Endothelial cell (in vitro differentiated cells): ENCODE measurements around the gene UACA. TPM values are rescaled to one million over a fixed set of nuclear protein-coding genes. Genes with fewer than 3 reads are reported as not detected.

Source experiments
- DNase-seq: peaks from one replicate; pipeline ENCODE4 v3.0.0; 2021; ENCODE audit warnings: low spot score
- H3K27ac Mint-ChIP-seq: one replicate; pipeline ENCODE4 v1.8.0; 2021; ENCODE audit warnings: mixed read lengths, inconsistent platforms; ENCODE audit not compliant: unreplicated experiment
- H3K27me3 Mint-ChIP-seq: one replicate; pipeline ENCODE4 v1.8.0; 2021; ENCODE audit warnings: mild to moderate bottlenecking, moderate library complexity, mixed read lengths, inconsistent platforms; ENCODE audit not compliant: unreplicated experiment
- H3K36me3 Mint-ChIP-seq: one replicate; pipeline ENCODE4 v1.8.0; 2021; ENCODE audit warnings: mild to moderate bottlenecking, low read depth, mixed read lengths, inconsistent platforms; ENCODE audit not compliant: unreplicated experiment
- H3K4me1 Mint-ChIP-seq: one replicate; pipeline ENCODE4 v1.8.0; 2021; ENCODE audit warnings: mild to moderate bottlenecking, mixed read lengths, inconsistent platforms; ENCODE audit not compliant: unreplicated experiment
- H3K4me3 Mint-ChIP-seq: one replicate; pipeline ENCODE4 v1.8.0; 2021; ENCODE audit warnings: mild to moderate bottlenecking, mixed read lengths, inconsistent platforms; ENCODE audit not compliant: unreplicated experiment
- H3K9me3 Mint-ChIP-seq: one replicate; pipeline ENCODE4 v1.8.0; 2021; ENCODE audit warnings: mixed read lengths, inconsistent platforms; ENCODE audit not compliant: unreplicated experiment
- total RNA-seq: library from RNA; stranded (reverse); fragmentation: NEBNext Ultra II Directional; extraction: Animal tissue kit (Norgen Biotek cat#: 25700); gene quantifications from one replicate; pipeline ENCODE4 v1.2.1, GENCODE V29; 2021; ENCODE audit not compliant: unreplicated experiment
- TF ChIP-seq, protein P1 (sequence below): fragments of 200-600 bp; sonication (generic); IDR thresholded peaks from one replicate; pipeline ENCODE4 v1.5.0; 2021; ENCODE audit warnings: antibody characterized with exemption; ENCODE audit not compliant: unreplicated experiment

UACA gene
- total RNA-seq, 1 donor from 2014 or later, result 34.2 TPM

- Mint-ChIP-seq H3K9me3 (no peaks in the 10 kb centered on the region), H3K27me3 (peaks cover 4% of the 10 kb centered on the region), H3K27ac (no peak overlapping the region), H3K4me1 (peaks cover 28% of the 10 kb centered on the region), H3K36me3 (no peaks in the 10 kb centered on the region), H3K4me3 (no peak overlapping the region)
- TF ChIP-seq, protein P1, sequence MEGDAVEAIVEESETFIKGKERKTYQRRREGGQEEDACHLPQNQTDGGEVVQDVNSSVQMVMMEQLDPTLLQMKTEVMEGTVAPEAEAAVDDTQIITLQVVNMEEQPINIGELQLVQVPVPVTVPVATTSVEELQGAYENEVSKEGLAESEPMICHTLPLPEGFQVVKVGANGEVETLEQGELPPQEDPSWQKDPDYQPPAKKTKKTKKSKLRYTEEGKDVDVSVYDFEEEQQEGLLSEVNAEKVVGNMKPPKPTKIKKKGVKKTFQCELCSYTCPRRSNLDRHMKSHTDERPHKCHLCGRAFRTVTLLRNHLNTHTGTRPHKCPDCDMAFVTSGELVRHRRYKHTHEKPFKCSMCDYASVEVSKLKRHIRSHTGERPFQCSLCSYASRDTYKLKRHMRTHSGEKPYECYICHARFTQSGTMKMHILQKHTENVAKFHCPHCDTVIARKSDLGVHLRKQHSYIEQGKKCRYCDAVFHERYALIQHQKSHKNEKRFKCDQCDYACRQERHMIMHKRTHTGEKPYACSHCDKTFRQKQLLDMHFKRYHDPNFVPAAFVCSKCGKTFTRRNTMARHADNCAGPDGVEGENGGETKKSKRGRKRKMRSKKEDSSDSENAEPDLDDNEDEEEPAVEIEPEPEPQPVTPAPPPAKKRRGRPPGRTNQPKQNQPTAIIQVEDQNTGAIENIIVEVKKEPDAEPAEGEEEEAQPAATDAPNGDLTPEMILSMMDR, result no peak
- no peak for DNase-seq
Measured at GRCh38 chr15:70613271-70613670, 150.1 kb downstream of the UACA start.

- H3K27ac Mint-ChIP-seq, result no peak overlapping the region
- peaks cover 25% of the 10 kb centered on the region for H3K4me1 Mint-ChIP-seq
- no peak for DNase-seq
- no peaks in the 10 kb centered on the region for H3K36me3 Mint-ChIP-seq
- no peak overlapping the region for H3K4me3 Mint-ChIP-seq
- H3K9me3 Mint-ChIP-seq, result no peaks in the 10 kb centered on the region
- TF ChIP-seq, protein P1, result no peak
- H3K27me3 Mint-ChIP-seq, result no peaks in the 10 kb centered on the region
Measured at GRCh38 chr15:70611286-70611685, 152.1 kb downstream of the UACA start.

GRCh38 chr15:70610541-70610940, 152.8 kb downstream of the UACA start:
- Mint-ChIP-seq H3K36me3 (no peaks in the 10 kb centered on the region), H3K27ac (no peak overlapping the region), H3K27me3 (no peaks in the 10 kb centered on the region), H3K9me3 (no peaks in the 10 kb centered on the region), H3K4me3 (no peak overlapping the region), H3K4me1 (peaks cover 21% of the 10 kb centered on the region)
- no peak for DNase-seq
- TF ChIP-seq, protein P1, result no peak

DNA sequence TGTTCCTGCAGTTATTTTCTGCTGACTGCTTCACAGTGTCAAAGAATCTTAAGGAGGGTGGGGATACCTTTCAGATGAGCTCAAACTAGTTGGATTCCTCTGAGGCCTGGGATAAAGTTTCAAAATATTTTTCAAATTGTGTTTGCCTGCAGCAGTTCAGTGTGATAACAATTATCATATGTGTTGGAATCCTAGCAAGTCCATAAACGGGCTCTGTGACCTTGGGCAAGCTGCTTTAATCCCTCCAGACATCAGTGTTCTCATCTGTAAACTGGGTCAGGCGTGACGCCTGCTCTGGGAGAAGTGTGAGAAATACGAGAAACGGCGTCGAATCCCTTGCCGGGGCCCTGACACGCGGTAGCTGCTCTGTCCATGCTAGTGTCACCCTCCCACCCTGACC, 153.5 kb downstream of the UACA start:
- Mint-ChIP-seq H3K27ac (no peak overlapping the region), H3K36me3 (no peaks in the 10 kb centered on the region), H3K4me1 (peaks cover 20% of the 10 kb centered on the region), H3K4me3 (no peak overlapping the region), H3K27me3 (no peaks in the 10 kb centered on the region), H3K9me3 (no peaks in the 10 kb centered on the region)
- DNase-seq, result no peak
- TF ChIP-seq, protein P1, result no peak

DNA sequence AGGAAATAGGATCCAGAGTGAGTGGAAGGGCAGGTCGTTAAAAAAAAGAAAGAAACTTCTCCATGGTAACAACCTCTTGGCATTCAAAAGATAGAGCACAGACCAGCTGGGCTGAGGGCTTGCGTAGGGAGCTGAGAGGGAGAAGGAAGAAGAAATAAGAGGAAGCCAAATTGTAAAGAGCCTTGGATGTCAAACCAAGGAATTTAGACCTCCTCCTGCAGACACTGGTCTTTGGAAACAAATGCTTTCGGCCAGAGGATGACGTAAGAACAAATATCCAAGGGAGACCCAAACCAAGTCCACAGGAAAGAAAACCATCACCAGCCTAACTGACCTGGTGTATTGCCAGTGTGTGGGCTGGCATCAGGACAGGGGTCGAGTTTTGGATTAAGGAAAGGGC, 155.2 kb downstream of the UACA start:
- Mint-ChIP-seq H3K36me3 (no peaks in the 10 kb centered on the region), H3K27me3 (no peaks in the 10 kb centered on the region), H3K27ac (no peak overlapping the region), H3K4me3 (no peak overlapping the region), H3K9me3 (no peaks in the 10 kb centered on the region), H3K4me1 (peaks cover 29% of the 10 kb centered on the region)
- DNase-seq, result no peak
- TF ChIP-seq, protein P1, result no peak
